ENCODE data around the gene KIF1B.

KIF1B gene

GRCh38 chr1:10263450-10264082 is 53.2 kb downstream of the KIF1B start:
- no peak overlapping the region for H3K4me3 ChIP-seq (ENCODE audit: low read depth, low read length)
- TF ChIP-seq, protein P1, sequence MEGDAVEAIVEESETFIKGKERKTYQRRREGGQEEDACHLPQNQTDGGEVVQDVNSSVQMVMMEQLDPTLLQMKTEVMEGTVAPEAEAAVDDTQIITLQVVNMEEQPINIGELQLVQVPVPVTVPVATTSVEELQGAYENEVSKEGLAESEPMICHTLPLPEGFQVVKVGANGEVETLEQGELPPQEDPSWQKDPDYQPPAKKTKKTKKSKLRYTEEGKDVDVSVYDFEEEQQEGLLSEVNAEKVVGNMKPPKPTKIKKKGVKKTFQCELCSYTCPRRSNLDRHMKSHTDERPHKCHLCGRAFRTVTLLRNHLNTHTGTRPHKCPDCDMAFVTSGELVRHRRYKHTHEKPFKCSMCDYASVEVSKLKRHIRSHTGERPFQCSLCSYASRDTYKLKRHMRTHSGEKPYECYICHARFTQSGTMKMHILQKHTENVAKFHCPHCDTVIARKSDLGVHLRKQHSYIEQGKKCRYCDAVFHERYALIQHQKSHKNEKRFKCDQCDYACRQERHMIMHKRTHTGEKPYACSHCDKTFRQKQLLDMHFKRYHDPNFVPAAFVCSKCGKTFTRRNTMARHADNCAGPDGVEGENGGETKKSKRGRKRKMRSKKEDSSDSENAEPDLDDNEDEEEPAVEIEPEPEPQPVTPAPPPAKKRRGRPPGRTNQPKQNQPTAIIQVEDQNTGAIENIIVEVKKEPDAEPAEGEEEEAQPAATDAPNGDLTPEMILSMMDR (IDR thresholded peaks at IDR 0.05; ENCODE audit: low read depth, low read length, missing control alignments): no peak
- in situ Hi-C loops (cut with HindIII; ENCODE audit: low sequenced_read_pairs): no loop called here
- no peak for DNase-seq (ENCODE audit: low read depth)

DNA sequence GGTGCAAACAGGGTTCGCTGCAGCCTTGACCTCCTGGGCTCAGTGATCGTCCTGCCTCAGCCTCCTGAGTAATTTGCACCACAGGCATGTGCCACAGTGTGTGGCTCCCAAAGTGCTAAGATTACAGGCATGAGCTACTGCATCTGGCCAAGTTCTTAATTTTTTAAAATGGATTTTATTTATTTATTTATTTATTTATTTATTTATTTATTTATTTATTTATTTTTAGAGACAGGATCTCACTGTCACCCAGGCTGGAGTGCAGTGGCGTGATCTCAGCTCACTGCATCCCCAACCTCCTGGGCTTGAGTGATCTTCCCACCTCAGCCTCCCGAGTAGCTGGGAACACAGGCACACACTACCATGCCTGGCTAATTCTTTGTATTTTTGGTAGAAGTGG is 54.7 kb downstream of the KIF1B start:
- TF ChIP-seq, protein P1 (IDR thresholded peaks at IDR 0.05; ENCODE audit: low read depth, low read length, missing control alignments): no peak
- no peak for DNase-seq (ENCODE audit: low read depth)
- H3K4me3 ChIP-seq (ENCODE audit: low read depth, low read length): no peak overlapping the region
- in situ Hi-C loops (cut with HindIII; ENCODE audit: low sequenced_read_pairs): no loop called here

GRCh38 chr1:10265900-10266299 is 55.5 kb downstream of the KIF1B start:
- H3K4me3 ChIP-seq (ENCODE audit: low read depth, low read length): no peak overlapping the region
- in situ Hi-C loops (cut with HindIII; ENCODE audit: low sequenced_read_pairs): no loop called here
- DNase-seq (ENCODE audit: low read depth): no peak
- TF ChIP-seq, protein P1 (IDR thresholded peaks at IDR 0.05; ENCODE audit: low read depth, low read length, missing control alignments): no peak

DNA sequence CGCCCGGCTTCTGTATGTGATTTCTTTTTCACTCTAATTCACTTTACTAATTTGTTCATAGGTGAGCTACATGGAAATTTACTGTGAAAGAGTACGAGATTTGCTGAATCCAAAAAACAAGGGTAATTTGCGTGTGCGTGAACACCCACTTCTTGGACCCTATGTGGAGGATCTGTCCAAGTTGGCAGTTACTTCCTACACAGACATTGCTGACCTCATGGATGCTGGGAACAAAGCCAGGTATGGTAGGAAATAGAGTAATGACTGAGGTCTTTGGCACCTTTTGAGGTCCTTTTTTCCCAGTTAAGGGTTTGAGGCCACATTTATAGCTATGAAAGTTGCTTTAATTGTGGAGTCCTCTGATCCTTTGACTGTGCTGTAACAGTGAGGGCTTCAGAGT is 56.9 kb downstream of the KIF1B start:
- TF ChIP-seq, protein P1 (IDR thresholded peaks at IDR 0.05; ENCODE audit: low read depth, low read length, missing control alignments): no peak
- no peak overlapping the region for H3K4me3 ChIP-seq (ENCODE audit: low read depth, low read length)
- in situ Hi-C loops (cut with HindIII; ENCODE audit: low sequenced_read_pairs): no loop called here
- no peak for DNase-seq (ENCODE audit: low read depth)

- in situ Hi-C loops (cut with HindIII; ENCODE audit: low sequenced_read_pairs): no loop called here
- no peak for DNase-seq (ENCODE audit: low read depth)
- H3K4me3 ChIP-seq (ENCODE audit: low read depth, low read length): no peak overlapping the region
- TF ChIP-seq, protein P1 (IDR thresholded peaks at IDR 0.05; ENCODE audit: low read depth, low read length, missing control alignments): no peak
Observed at GRCh38 chr1:10267921-10268320, 57.6 kb downstream of the KIF1B start.

DNA sequence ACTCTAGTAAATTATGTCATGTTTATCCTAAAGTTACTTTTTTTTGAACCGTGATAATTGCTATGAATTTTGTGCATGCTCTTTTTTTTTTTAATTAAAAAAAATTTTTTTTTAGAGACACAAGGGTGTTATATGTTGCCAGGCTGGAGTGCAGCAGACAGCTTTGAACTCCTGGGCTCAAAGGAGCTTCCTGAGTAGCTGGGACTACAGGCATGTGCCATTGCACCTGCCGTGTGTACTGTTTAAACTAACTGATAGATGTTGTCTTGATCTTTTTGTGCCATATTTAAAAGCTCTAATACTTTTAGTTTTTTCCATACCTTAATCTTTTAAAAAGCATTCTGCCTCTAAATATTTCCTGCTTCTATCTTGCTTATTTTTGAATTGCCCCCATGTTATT is 60.7 kb downstream of the KIF1B start:
- in situ Hi-C loops (cut with HindIII; ENCODE audit: low sequenced_read_pairs): no loop called here
- no peak overlapping the region for H3K4me3 ChIP-seq (ENCODE audit: low read depth, low read length)
- no peak for DNase-seq (ENCODE audit: low read depth)
- TF ChIP-seq, protein P1 (IDR thresholded peaks at IDR 0.05; ENCODE audit: low read depth, low read length, missing control alignments): no peak

All from astrocyte of the cerebellum (primary cell).